ENCODE results near the gene MAD1L1.

MAD1L1 gene

GRCh38 chr7:2104107-2104710, 128.5 kb downstream of the MAD1L1 start:
- DNase-seq (ENCODE audit: low spot score), result peak; percentile 70

- DNase-seq (ENCODE audit: low spot score), result no peak
Observed at GRCh38 chr7:2103071-2103898, 129.5 kb downstream of the MAD1L1 start.

- no peak for DNase-seq (ENCODE audit: low spot score)
Observed at GRCh38 chr7:2102375-2102723, 130.4 kb downstream of the MAD1L1 start.

GRCh38 chr7:2101630-2102374, 130.9 kb downstream of the MAD1L1 start:
- no peak for DNase-seq (ENCODE audit: low spot score)

GRCh38 chr7:2100278-2101208, 132.2 kb downstream of the MAD1L1 start:
- DNase-seq (ENCODE audit: low spot score), result no peak

DNA sequence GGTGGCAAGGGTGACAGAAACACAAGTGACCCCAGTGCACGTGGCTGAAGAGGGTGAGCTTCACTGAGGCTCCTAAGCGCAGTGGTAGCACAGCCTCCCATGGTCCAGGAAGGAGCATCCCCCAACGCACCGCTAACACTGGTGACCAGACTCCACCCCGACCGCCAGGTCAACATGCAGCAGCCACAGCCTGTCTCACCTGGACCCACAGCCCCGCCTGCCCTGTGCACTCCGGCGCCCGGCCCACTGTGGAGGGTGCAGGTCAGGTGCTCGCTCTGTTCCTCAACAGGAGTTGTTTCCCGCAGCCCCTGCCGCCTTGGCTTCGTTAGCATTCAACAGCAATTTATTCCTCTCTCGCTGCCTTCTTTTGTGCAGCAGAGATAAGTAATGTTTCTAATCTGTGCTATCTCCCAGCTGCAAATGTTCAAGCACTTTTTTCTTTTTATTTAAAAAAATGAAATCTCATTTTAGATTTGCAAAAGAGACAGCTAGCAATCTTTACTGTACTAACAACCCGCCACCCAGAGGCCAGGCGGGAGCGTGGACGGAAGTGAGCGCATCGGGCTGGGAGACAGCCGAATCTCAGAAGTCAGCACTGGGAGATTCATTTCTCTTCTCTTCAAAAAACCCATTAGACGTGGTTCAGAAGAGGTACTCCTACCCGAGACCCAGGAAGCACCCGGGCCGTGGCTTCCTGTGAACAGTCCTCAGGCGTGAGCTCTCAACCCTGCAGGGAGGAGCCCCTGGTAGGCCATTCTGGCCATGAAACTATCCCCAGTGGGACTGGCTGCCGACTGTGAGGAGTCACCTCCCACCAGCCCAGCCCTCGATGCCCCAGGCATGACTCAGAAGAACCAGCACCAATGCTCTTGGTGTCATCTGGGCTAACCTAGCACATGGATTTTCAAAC, 133.4 kb downstream of the MAD1L1 start:
- DNase-seq (ENCODE audit: low spot score), result no peak

DNA sequence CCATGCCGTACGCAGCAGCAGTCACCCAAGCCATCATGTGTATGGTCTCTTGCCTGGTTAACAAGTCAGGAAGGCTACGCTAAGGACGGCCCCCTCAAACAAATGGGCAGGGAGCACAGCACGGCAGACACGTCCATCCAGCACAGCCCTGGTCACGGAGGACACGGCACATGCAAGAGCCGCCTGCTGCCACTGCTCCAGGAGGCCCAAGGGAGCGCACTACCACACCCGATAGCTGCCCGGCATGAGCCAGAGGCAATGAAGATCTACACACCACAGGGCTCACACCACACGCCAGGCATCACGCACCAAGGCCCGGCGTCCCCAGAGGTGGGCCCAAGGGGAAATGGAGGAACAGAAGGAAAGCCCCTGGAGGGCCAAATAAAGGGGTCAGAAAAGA, 134.2 kb downstream of the MAD1L1 start:
- DNase-seq (ENCODE audit: low spot score), result no peak

- DNase-seq (ENCODE audit: low spot score), result no peak
Observed at GRCh38 chr7:2098056-2098455, 134.7 kb downstream of the MAD1L1 start.

DNA sequence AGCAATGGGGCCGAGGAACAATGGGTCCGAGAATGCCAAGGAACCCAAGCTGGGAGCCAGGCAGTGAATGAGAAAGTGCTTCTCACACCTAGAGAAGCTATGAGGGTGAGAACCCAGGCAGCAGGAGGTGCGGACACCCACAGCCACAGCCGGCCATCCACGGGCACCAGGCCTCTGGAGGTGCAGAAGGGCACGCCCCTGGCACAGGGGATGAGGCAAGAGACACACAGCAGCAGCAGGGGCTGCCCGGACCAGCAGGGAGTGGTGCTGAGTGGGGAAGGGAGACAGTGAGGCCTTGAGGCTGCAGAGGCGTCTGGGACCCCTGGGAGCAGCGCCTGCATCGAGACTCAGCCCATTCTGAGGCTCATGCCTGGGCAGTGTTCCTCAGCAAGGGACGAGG, 135.3 kb downstream of the MAD1L1 start:
- no peak for DNase-seq (ENCODE audit: low spot score)

- DNase-seq (ENCODE audit: low spot score), result no peak
Observed at GRCh38 chr7:2096692-2097387, 135.9 kb downstream of the MAD1L1 start.

GRCh38 chr7:2095436-2095835, 137.3 kb downstream of the MAD1L1 start:
- DNase-seq (ENCODE audit: low spot score), result no peak

DNA sequence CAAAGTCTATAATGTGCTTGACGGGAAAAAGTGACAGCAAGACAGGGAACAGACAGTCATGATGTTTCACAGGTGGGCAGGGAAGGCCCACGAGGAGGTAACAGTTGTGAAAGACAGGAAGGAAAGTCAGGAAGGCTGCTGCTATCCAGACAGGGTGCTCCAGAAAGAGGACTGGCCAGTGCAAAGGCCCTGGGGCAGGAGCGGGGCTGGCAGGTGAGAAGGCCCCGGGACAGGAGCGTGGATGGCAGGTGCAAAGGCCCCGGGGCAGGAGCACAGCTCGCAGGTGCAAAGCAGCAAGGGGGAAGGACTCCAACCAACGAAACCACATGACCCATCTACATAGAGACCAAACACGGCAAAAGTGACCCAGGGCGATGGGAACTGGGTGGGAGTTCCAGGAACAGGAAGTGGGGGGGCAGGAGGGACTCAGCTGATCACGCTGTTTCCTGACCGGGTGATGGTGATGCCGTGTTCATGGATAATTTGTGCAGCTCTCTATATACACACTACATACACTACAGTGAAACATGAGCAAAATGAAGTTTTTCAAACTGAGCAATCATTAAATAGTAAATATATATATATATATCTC, 138.2 kb downstream of the MAD1L1 start:
- no peak for DNase-seq (ENCODE audit: low spot score)

DNA sequence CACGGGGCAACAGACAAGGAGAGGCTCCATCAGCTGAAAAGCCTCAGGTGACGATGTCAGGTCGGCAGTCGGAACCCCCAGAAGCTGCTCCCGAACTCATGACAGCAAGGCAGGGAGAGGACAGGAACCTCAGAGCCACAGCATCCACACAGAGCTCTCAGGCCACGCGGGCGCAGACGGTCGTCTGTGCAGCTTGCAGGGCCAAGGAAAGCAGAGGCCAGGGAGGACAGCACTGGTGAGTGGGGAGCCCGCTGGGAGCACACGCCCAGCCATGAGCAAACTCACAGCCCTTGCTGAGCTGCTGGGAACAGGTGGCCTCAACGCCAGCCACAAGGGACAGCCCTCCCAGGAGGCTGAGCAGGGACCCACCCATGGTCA, 138.9 kb downstream of the MAD1L1 start:
- DNase-seq (ENCODE audit: low spot score), result no peak

GRCh38 chr7:2093215-2093842, 139.4 kb downstream of the MAD1L1 start:
- DNase-seq (ENCODE audit: low spot score), result no peak

DNA sequence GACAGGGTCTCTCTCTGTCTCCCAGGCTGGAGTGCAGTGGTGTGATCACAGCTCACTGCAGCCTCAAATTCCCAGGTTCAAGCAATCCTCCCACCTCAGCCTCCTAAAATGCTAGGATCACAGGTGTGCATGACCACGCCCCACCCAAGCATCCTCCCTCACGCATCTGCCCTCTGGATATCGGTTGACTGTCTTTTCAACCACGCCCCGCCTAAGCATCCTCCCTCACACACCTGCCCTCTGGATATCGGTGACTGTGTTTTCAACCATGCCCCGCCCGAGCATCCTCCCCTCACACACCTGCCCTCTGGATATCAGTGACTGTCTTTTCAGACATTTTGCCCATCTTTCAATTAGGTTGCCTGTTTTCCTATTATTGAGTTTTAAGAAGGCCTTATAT, 140.5 kb downstream of the MAD1L1 start:
- no peak for DNase-seq (ENCODE audit: low spot score)

GRCh38 chr7:2090526-2091520, 141.9 kb downstream of the MAD1L1 start:
- DNase-seq (ENCODE audit: low spot score), result no peak

- no peak for DNase-seq (ENCODE audit: low spot score)
Observed at GRCh38 chr7:2088801-2089200, 143.9 kb downstream of the MAD1L1 start.

DNA sequence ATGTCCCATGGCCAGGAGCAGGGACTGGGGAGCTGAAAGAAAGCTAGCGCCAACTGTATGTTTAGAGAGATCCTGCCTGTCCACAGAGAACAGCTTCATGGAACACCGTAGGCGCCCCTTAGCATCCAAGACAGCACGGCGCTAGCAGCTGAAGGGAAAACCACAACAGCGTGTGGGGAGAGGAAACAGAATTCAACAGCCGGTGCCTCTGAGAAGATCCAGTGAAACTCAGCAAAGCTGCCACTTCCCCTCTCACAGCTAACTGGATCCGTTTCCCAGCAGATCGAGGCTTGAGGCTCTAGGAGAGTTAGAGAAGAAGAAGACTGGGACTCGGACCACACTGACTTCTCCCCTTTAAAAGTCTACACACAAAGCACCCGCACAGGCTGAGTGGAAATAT, 145.0 kb downstream of the MAD1L1 start:
- no peak for DNase-seq (ENCODE audit: low spot score)

Data from hematopoietic multipotent progenitor cell treated with erythropoietin and hydrocortisone succinate and interleukin-3 and kit ligand, for 15 days (in vitro differentiated cells).